ENCODE measurements around the gene TNS2. TPM values are rescaled to one million over a fixed set of nuclear protein-coding genes. Genes with fewer than 3 reads are reported as not detected.

Gene TNS2
- total RNA-seq, 1 experiment from 2014 or later, result 95.7 TPM

- DNase-seq (ENCODE audit: low read depth), result no peak
These were observed 63.4 kb downstream of the TNS2 start for GRCh38 chr12:53113136-53113705.

GRCh38 chr12:53113951-53114350 lies 64.1 kb downstream of the TNS2 start:
- no peak for DNase-seq (ENCODE audit: low read depth)

Other genes starting within 250 kb of the TNS2 start
- not detected in 2 replicates for gene KRT4, start 235.9 kb upstream of the TNS2 start, total RNA-seq (2014; rRNA removed)
- not detected in 2 replicates for gene KRT79, start 215.8 kb upstream of the TNS2 start, total RNA-seq (2014; rRNA removed)
- not detected in 2 replicates for gene KRT78, start 201.1 kb upstream of the TNS2 start, total RNA-seq (2014; rRNA removed)
- gene KRT8, start 145.0 kb upstream of the TNS2 start, total RNA-seq (2014; rRNA removed), result 0.83 TPM in 1 of 2 replicates, not detected in the other
- gene KRT18, start 100.9 kb upstream of the TNS2 start, total RNA-seq (2014; rRNA removed), result 0.52 and 0.77 TPM in 2 replicates
- 468 and 479 TPM in 2 replicates for gene EIF4B, start 43.6 kb upstream of the TNS2 start, total RNA-seq (2014; rRNA removed)
- gene SPRYD3, start 29.3 kb downstream of the TNS2 start, total RNA-seq (2014; rRNA removed), result 20.0 and 21.9 TPM in 2 replicates
- gene IGFBP6, start 47.6 kb downstream of the TNS2 start, total RNA-seq (2014; rRNA removed), result 178 and 231 TPM in 2 replicates
- gene SOAT2, start 53.4 kb downstream of the TNS2 start, total RNA-seq (2014; rRNA removed), result not detected in 2 replicates
- gene ZNF740, start 130.7 kb downstream of the TNS2 start, total RNA-seq (2014; rRNA removed), result 7.4 and 10.5 TPM in 2 replicates
- 5.2 and 6.1 TPM in 2 replicates for gene CSAD, start 130.9 kb downstream of the TNS2 start, total RNA-seq (2014; rRNA removed)
- gene ITGB7, start 157.2 kb downstream of the TNS2 start, total RNA-seq (2014; rRNA removed), result not detected in 2 replicates
- gene RARG, start 182.1 kb downstream of the TNS2 start, total RNA-seq (2014; rRNA removed), result 16.9 and 17.1 TPM in 2 replicates
- gene ESPL1, start 218.2 kb downstream of the TNS2 start, total RNA-seq (2014; rRNA removed), result 14.8 and 18.2 TPM in 2 replicates
- 254 and 270 TPM in 2 replicates for gene PFDN5, start 245.5 kb downstream of the TNS2 start, total RNA-seq (2014; rRNA removed)
- 53.1 and 55.0 TPM in 2 replicates for gene MYG1, start 249.6 kb downstream of the TNS2 start, total RNA-seq (2014; rRNA removed)

Data from LHCN-M2 (cell line).